Suprapubic skin (tissue), 3 donors: ENCODE data around the gene THOC5.

ENCODE experiments used
- POLR2A ChIP-seq, 2 donors: fragments of 450-650 bp; IDR thresholded peaks; one replicate each; pipeline ENCODE4 v1.6.1; 2017; ENCODE audit warnings: antibody characterized with exemption in 2 of 2, mild to moderate bottlenecking in 2 of 2, moderate library complexity in 2 of 2
- TF ChIP-seq, protein P1 (sequence below), 2 donors: fragments of 200-600 bp in 1 of 2; fragments of 450-650 bp in 1 of 2; sonication (generic) in 1 of 2; IDR thresholded peaks; one replicate each; pipeline ENCODE4 v1.5.1; 2016 to 2019; ENCODE audit warnings: antibody characterized with exemption in 2 of 2, mild to moderate bottlenecking in 1 of 2, moderate library complexity in 1 of 2

- TF ChIP-seq, protein P1, sequence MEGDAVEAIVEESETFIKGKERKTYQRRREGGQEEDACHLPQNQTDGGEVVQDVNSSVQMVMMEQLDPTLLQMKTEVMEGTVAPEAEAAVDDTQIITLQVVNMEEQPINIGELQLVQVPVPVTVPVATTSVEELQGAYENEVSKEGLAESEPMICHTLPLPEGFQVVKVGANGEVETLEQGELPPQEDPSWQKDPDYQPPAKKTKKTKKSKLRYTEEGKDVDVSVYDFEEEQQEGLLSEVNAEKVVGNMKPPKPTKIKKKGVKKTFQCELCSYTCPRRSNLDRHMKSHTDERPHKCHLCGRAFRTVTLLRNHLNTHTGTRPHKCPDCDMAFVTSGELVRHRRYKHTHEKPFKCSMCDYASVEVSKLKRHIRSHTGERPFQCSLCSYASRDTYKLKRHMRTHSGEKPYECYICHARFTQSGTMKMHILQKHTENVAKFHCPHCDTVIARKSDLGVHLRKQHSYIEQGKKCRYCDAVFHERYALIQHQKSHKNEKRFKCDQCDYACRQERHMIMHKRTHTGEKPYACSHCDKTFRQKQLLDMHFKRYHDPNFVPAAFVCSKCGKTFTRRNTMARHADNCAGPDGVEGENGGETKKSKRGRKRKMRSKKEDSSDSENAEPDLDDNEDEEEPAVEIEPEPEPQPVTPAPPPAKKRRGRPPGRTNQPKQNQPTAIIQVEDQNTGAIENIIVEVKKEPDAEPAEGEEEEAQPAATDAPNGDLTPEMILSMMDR (IDR thresholded peaks at IDR 0.05), result no peak
- TF ChIP-seq POLR2A (IDR thresholded peaks at IDR 0.05), result no peak
Observed at GRCh38 chr22:29482253-29482652, 71.3 kb downstream of the THOC5 start.
